OCI-LY3 (cell line): ENCODE data around the gene ADAMTS6.
A peak's percentile ranks its signal among the peaks of the same experiment; 100 is the strongest.

Experiments used
- EZH2phosphoT487 ChIP-seq: fragments of 200-600 bp; shearing (Covaris generic); IDR thresholded peaks from 2 replicates; pipeline ENCODE4 v1.6.1; 2018; ENCODE audit warnings: antibody characterized with exemption, mixed run types, low read depth
- TF ChIP-seq, protein P1 (sequence below): fragments of 200-600, 300-600 bp; sonication (generic); IDR thresholded peaks from 2 replicates; pipeline ENCODE4 v1.5.1; 2014; ENCODE audit warnings: antibody characterized with exemption, low read length, low read depth

DNA sequence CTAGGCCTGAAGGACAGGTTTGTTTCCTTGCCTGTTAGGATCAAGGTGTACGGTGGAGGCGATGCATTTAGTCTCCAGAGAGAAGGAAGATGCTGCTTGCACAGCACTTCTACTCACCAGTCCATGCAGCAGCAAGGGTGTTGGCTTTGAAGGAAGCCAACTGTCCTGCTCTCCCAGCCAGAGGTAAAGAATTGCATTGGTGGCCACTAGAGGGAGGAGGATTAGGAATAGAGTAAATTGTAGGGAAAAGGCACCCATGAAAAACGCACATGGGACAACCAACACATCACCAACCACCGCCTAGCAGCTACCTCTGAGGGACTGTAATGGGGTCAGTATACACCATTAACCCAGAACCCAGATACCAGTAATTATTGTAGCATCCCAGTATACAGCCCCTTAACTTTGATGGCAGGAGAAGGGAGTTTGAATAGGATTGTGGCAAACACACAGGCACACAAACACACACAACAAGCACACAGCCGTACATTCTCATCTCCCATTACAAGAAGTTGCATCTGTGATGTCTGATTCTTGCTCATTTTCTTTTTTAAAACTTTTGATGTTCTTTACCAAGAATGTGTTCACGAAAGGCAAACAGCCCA is 267.7 kb downstream of the ADAMTS6 start:
- TF ChIP-seq, protein P1, sequence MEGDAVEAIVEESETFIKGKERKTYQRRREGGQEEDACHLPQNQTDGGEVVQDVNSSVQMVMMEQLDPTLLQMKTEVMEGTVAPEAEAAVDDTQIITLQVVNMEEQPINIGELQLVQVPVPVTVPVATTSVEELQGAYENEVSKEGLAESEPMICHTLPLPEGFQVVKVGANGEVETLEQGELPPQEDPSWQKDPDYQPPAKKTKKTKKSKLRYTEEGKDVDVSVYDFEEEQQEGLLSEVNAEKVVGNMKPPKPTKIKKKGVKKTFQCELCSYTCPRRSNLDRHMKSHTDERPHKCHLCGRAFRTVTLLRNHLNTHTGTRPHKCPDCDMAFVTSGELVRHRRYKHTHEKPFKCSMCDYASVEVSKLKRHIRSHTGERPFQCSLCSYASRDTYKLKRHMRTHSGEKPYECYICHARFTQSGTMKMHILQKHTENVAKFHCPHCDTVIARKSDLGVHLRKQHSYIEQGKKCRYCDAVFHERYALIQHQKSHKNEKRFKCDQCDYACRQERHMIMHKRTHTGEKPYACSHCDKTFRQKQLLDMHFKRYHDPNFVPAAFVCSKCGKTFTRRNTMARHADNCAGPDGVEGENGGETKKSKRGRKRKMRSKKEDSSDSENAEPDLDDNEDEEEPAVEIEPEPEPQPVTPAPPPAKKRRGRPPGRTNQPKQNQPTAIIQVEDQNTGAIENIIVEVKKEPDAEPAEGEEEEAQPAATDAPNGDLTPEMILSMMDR = peak; percentile 23
- no peak for TF ChIP-seq EZH2phosphoT487
